ENCODE measurements around the gene SRP54. TPM values are rescaled to one million over a fixed set of nuclear protein-coding genes. Genes with fewer than 3 reads are reported as not detected.

The SRP54 gene
- total and polyA plus RNA-seq, 12 donors = 14.9 to 39.9 (median 34.6) TPM

- DNase-seq = peak in 1 of 2 donors; percentile 14
- TF ChIP-seq CTCF (IDR thresholded peaks at IDR 0.05) = peak in 3 of 9 donors; percentile 17 to 33 (median 21)
- H3K27me3 ChIP-seq = no peaks in the 10 kb centered on the region
- intact Hi-C loops (cut with DNase I) = loop anchor here in 7 of 10 donors (1.0 to 10.0 kb wide), 9 partner anchors 65 to 357 kb away; partner anchors contain the start of genes BAZ1A (in 3 of the 7), FAM177A1 (in 3 of the 7), PPP2R3C (in 2 of the 7) and PRORP (in 2 of the 7)
- H3K36me3 ChIP-seq = peaks cover 0 to 7% (median 0%) of the 10 kb centered on the region in 9 donors
- peak overlapping the region; percentile 82 to 99 (median 96) for H3K27ac ChIP-seq
- no peaks in the 10 kb centered on the region for H3K9me3 ChIP-seq
- H3K4me3 ChIP-seq = peak overlapping the region; percentile 49 to 94 (median 79)
- H3K4me1 ChIP-seq = peaks cover 0 to 50% (median 38%) of the 10 kb centered on the region in 9 donors
- WGBS, 2 donors = 1% methylated on average over 17 of the region's 17 CpGs
- peak in 7 of 8 donors; percentile 2 to 65 (median 5) for ATAC-seq
Measured at GRCh38 chr14:34981743-34982420, 910 bp upstream of the SRP54 start.

- WGBS, 2 donors = 1% methylated on average over 28 of the region's 28 CpGs
Measured at GRCh38 chr14:34983148-34983760, 462 bp downstream of the SRP54 start.

GRCh38 chr14:34983786-34984185, 994 bp downstream of the SRP54 start:
- peak overlapping the region in 6 of 10 donors; percentile 87 to 98 (median 96) for H3K27ac ChIP-seq
- no peak for TF ChIP-seq CTCF (IDR thresholded peaks at IDR 0.05)

More at GRCh38 chr14:34983148-34983760, 462 bp downstream of the SRP54 start:
- Histone ChIP-seq H3K4me1 (peaks cover 0 to 56% (median 38%) of the 10 kb centered on the region in 9 donors), H3K9me3 (no peaks in the 10 kb centered on the region), H3K36me3 (peaks cover 0 to 4% (median 0%) of the 10 kb centered on the region in 9 donors), H3K4me3 (peak overlapping the region; percentile 49 to 94 (median 79)), H3K27ac (peak overlapping the region; percentile 82 to 99 (median 96)), H3K27me3 (no peaks in the 10 kb centered on the region)
- DNase-seq = no peak
- ATAC-seq = peak; percentile 6 to 53 (median 29)
- intact Hi-C loops (cut with DNase I) = loop anchor here in 7 of 10 donors (2.0 to 10.0 kb wide), 8 partner anchors 64 to 358 kb away; partner anchors contain the start of genes BAZ1A (in 3 of the 7), FAM177A1 (in 3 of the 7), PPP2R3C (in 2 of the 7) and PRORP (in 2 of the 7)
- no peak for TF ChIP-seq CTCF (IDR thresholded peaks at IDR 0.05)

GRCh38 chr14:34985740-34986139, 2.9 kb downstream of the SRP54 start:
- Histone ChIP-seq H3K27me3 (no peaks in the 10 kb centered on the region), H3K4me1 (peaks cover 0 to 49% (median 35%) of the 10 kb centered on the region in 9 donors), H3K27ac (no peak overlapping the region), H3K4me3 (no peak overlapping the region), H3K36me3 (no peaks in the 10 kb centered on the region), H3K9me3 (no peaks in the 10 kb centered on the region)
- 81 to 86% methylated on average over 3 of the region's 3 CpGs for WGBS, 2 donors
- intact Hi-C loops (cut with DNase I) = loop anchor here in 2 of 10 donors (10.0 kb wide), 2 partner anchors 111 to 361 kb away; partner anchors contain the start of gene BAZ1A (in 1 of the 2)
- DNase-seq (no peak), ATAC-seq (no peak)
- no peak for TF ChIP-seq CTCF (IDR thresholded peaks at IDR 0.05)

More at GRCh38 chr14:34983786-34984185, 994 bp downstream of the SRP54 start:
- peaks cover 0 to 56% (median 38%) of the 10 kb centered on the region in 9 donors for H3K4me1 ChIP-seq
- no peak for DNase-seq
- H3K9me3 ChIP-seq = no peaks in the 10 kb centered on the region
- H3K4me3 ChIP-seq = peak overlapping the region; percentile 49 to 94 (median 79)
- H3K36me3 ChIP-seq = peaks cover 0 to 3% (median 0%) of the 10 kb centered on the region in 9 donors
- no peak for ATAC-seq
- 43 to 52% methylated on average over 3 of the region's 3 CpGs for WGBS, 2 donors
- no peaks in the 10 kb centered on the region for H3K27me3 ChIP-seq
- intact Hi-C loops (cut with DNase I) = loop anchor here in 7 of 10 donors (2.0 to 10.0 kb wide), 8 partner anchors 63 to 359 kb away; partner anchors contain the start of genes BAZ1A (in 3 of the 7), FAM177A1 (in 3 of the 7), PPP2R3C (in 2 of the 7) and PRORP (in 2 of the 7)

Data from heart right ventricle (tissue), 16 donors.